Brain microvascular endothelial cell (primary cell): Measurements from ENCODE around the gene ICAM4.

Experiments used
- DNase-seq: peaks from one replicate; pipeline ENCODE4 v3.0.0-alpha.2; 2020
- H3K27ac ChIP-seq: fragments of 250-450 bp; sonication (Bioruptor Pico); 2 replicates; pipeline ENCODE4 v1.5.1; 2020; ENCODE audit warnings: mild to moderate bottlenecking, moderate library complexity
- H3K27me3 ChIP-seq: fragments of 250-450 bp; sonication (Bioruptor Pico); replicated peaks from 2 replicates; pipeline ENCODE4 v1.5.1; 2020; ENCODE audit warnings: mild to moderate bottlenecking
- H3K36me3 ChIP-seq: fragments of 250-450 bp; sonication (Bioruptor Pico); replicated peaks from 2 replicates; pipeline ENCODE4 v1.5.1; 2020; ENCODE audit warnings: mild to moderate bottlenecking
- H3K4me3 ChIP-seq: 2 replicates; pipeline ENCODE4 v1.5.1; 2011; ENCODE audit warnings: low read depth, mild to moderate bottlenecking, control low read depth, low read length, moderate library complexity
- CTCF ChIP-seq: IDR thresholded peaks from 2 replicates; pipeline ENCODE4 v1.5.1; 2011; ENCODE audit warnings: low read depth, mild to moderate bottlenecking, moderate library complexity, low read length, control low read depth, inconsistent platforms; ENCODE audit errors: missing control alignments
- in situ Hi-C: cut with HindIII; loops from 2 replicates; pipeline ENCODE4 v1.10.0; 2017; ENCODE audit warnings: low sequenced_read_pairs, low pct_ligation_motif_present

Gene ICAM4

GRCh38 chr19:10294368-10294697 is 7.6 kb downstream of the ICAM4 start:
- in situ Hi-C loops = no loop called here
- no peak overlapping the region for H3K4me3 ChIP-seq
- peaks cover 60% of the 10 kb centered on the region for H3K27me3 ChIP-seq
- peak; percentile 40 for TF ChIP-seq CTCF
- no peak for DNase-seq
- H3K36me3 ChIP-seq = no peaks in the 10 kb centered on the region
- no peak overlapping the region for H3K27ac ChIP-seq

GRCh38 chr19:10295305-10295846 is 8.6 kb downstream of the ICAM4 start:
- H3K27ac ChIP-seq = no peak overlapping the region
- peaks cover 55% of the 10 kb centered on the region for H3K27me3 ChIP-seq
- H3K4me3 ChIP-seq = peak overlapping the region; percentile 1
- H3K36me3 ChIP-seq = no peaks in the 10 kb centered on the region
- no peak for DNase-seq
- peak; percentile 29 for TF ChIP-seq CTCF
- in situ Hi-C loops = no loop called here

GRCh38 chr19:10295847-10296591 is 9.3 kb downstream of the ICAM4 start:
- no peak for TF ChIP-seq CTCF
- Histone ChIP-seq H3K4me3 (no peak overlapping the region), H3K27me3 (peaks cover 48% of the 10 kb centered on the region), H3K36me3 (no peaks in the 10 kb centered on the region), H3K27ac (no peak overlapping the region)
- DNase-seq = no peak
- in situ Hi-C loops = no loop called here

GRCh38 chr19:10299545-10300458 is 13.0 kb downstream of the ICAM4 start:
- no peaks in the 10 kb centered on the region for H3K36me3 ChIP-seq
- peaks cover 14% of the 10 kb centered on the region for H3K27me3 ChIP-seq
- no peak for DNase-seq
- no peak for TF ChIP-seq CTCF
- in situ Hi-C loops = no loop called here
- no peak overlapping the region for H3K4me3 ChIP-seq
- no peak overlapping the region for H3K27ac ChIP-seq

GRCh38 chr19:10305139-10305806 is 18.5 kb downstream of the ICAM4 start:
- no peak for TF ChIP-seq CTCF
- in situ Hi-C loops = no loop called here
- no peaks in the 10 kb centered on the region for H3K27me3 ChIP-seq

More at GRCh38 chr19:10305139-10305806, 18.5 kb downstream of the ICAM4 start:
- Histone ChIP-seq H3K27ac (no peak overlapping the region), H3K4me3 (no peak overlapping the region), H3K36me3 (peaks cover 4% of the 10 kb centered on the region)
- DNase-seq = peak; percentile 40
